DOHH2 (cell line): Measurements from ENCODE around the gene UGCG.

Experiments used
- CTCF ChIP-seq: fragments of 200-600 bp; sonication (generic); IDR thresholded peaks from one replicate; pipeline ENCODE4 v1.5.1; 2014; ENCODE audit warnings: antibody characterized with exemption, mild to moderate bottlenecking, low read depth, low read length; ENCODE audit not compliant: poor library complexity, severe bottlenecking
- EZH2phosphoT487 ChIP-seq: fragments of 200-600 bp; sonication (generic); IDR thresholded peaks from 2 replicates; pipeline ENCODE4 v1.6.1; 2017; ENCODE audit warnings: borderline replicate concordance, mild to moderate bottlenecking, antibody characterized with exemption, low read length, moderate library complexity, mixed read lengths

GRCh38 chr9:111916234-111916645 is 19.6 kb downstream of the UGCG start:
- TF ChIP-seq CTCF (no peak), EZH2phosphoT487 (no peak)
